Measurements from ENCODE around the gene URB1.
"Not testable (repeated sequence)": the region's sequence is repeated elsewhere in the genome, so short reads cannot be mapped to it uniquely, and the experiment has no call there.

The URB1 gene

GRCh38 chr21:32372755-32373154 is 20.1 kb downstream of the URB1 start:
- no peak for DNase-seq

- no peak for DNase-seq
These were observed 20.9 kb downstream of the URB1 start for GRCh38 chr21:32371913-32372314.

- DNase-seq, result no peak
These were observed 21.6 kb downstream of the URB1 start for GRCh38 chr21:32370998-32371766.

- DNase-seq, result not testable (repeated sequence)
These were observed 23.9 kb downstream of the URB1 start for GRCh38 chr21:32368961-32369360.

GRCh38 chr21:32368386-32368785 is 24.4 kb downstream of the URB1 start:
- no peak for DNase-seq

- DNase-seq, result no peak
These were observed 25.7 kb downstream of the URB1 start for GRCh38 chr21:32367158-32367557.

GRCh38 chr21:32366191-32366590 is 26.6 kb downstream of the URB1 start:
- no peak for DNase-seq

- DNase-seq, result no peak
These were observed 28.0 kb downstream of the URB1 start for GRCh38 chr21:32364796-32365195.

- no peak for DNase-seq
These were observed 28.4 kb downstream of the URB1 start for GRCh38 chr21:32364387-32364786.

- DNase-seq, result no peak
These were observed 32.3 kb downstream of the URB1 start for GRCh38 chr21:32360401-32360975.

- DNase-seq, result no peak
These were observed 33.0 kb downstream of the URB1 start for GRCh38 chr21:32359719-32360260.

- no peak for DNase-seq
These were observed 35.9 kb downstream of the URB1 start for GRCh38 chr21:32356874-32357395.

- DNase-seq, result no peak
These were observed 39.7 kb downstream of the URB1 start for GRCh38 chr21:32353002-32353711.

- no peak for DNase-seq
These were observed 40.3 kb downstream of the URB1 start for GRCh38 chr21:32352526-32352925.

GRCh38 chr21:32351428-32351827 is 41.4 kb downstream of the URB1 start:
- DNase-seq, result no peak

- DNase-seq, result no peak
These were observed 41.8 kb downstream of the URB1 start for GRCh38 chr21:32350981-32351380.

- DNase-seq, result no peak
These were observed 42.4 kb downstream of the URB1 start for GRCh38 chr21:32350211-32350980.

GRCh38 chr21:32349333-32349944 is 43.4 kb downstream of the URB1 start:
- no peak for DNase-seq

GRCh38 chr21:32348604-32349332 is 44.0 kb downstream of the URB1 start:
- no peak for DNase-seq

GRCh38 chr21:32347977-32348376 is 44.8 kb downstream of the URB1 start:
- no peak for DNase-seq

- no peak for DNase-seq
These were observed 45.5 kb downstream of the URB1 start for GRCh38 chr21:32347351-32347750.

GRCh38 chr21:32346951-32347350 is 45.9 kb downstream of the URB1 start:
- no peak for DNase-seq
